Left hindlimb (tissue), 1 donor: ENCODE results near the gene MMD.
"Not testable (repeated sequence)": the region's sequence is repeated elsewhere in the genome, so short reads cannot be mapped to it uniquely, and the experiment has no call there.

ENCODE experiments used
- DNase-seq: peaks from one replicate; pipeline ENCODE4 v3.0.0-alpha.2; 2018

The MMD gene

GRCh38 chr17:55390364-55390977 lies 31.2 kb downstream of the MMD start:
- DNase-seq: no peak

GRCh38 chr17:55389715-55390114 lies 31.9 kb downstream of the MMD start:
- not testable (repeated sequence) for DNase-seq

GRCh38 chr17:55388842-55389241 lies 32.8 kb downstream of the MMD start:
- DNase-seq: no peak

- DNase-seq: no peak
Observed at GRCh38 chr17:55386796-55387332, 34.8 kb downstream of the MMD start.

GRCh38 chr17:55384643-55385232 lies 36.9 kb downstream of the MMD start:
- no peak for DNase-seq

GRCh38 chr17:55383771-55384642 lies 37.6 kb downstream of the MMD start:
- no peak for DNase-seq

GRCh38 chr17:55381017-55381770 lies 40.4 kb downstream of the MMD start:
- DNase-seq: no peak

- DNase-seq: no peak
Observed at GRCh38 chr17:55377671-55378275, 43.9 kb downstream of the MMD start.

- no peak for DNase-seq
Observed at GRCh38 chr17:55368706-55369105, 52.9 kb downstream of the MMD start.

- DNase-seq: no peak
Observed at GRCh38 chr17:55366020-55366481, 55.6 kb downstream of the MMD start.

- DNase-seq: no peak
Observed at GRCh38 chr17:55363033-55363432, 58.6 kb downstream of the MMD start.

GRCh38 chr17:55360971-55361370 lies 60.7 kb downstream of the MMD start:
- DNase-seq: no peak

GRCh38 chr17:55356434-55357328 lies 65.0 kb downstream of the MMD start:
- DNase-seq: no peak

GRCh38 chr17:55354941-55355340 lies 66.7 kb downstream of the MMD start:
- DNase-seq: no peak

GRCh38 chr17:55354010-55354409 lies 67.6 kb downstream of the MMD start:
- DNase-seq: no peak

- DNase-seq: no peak
Observed at GRCh38 chr17:55351226-55351625, 70.4 kb downstream of the MMD start.

GRCh38 chr17:55350825-55351205 lies 70.8 kb downstream of the MMD start:
- DNase-seq: no peak

GRCh38 chr17:55348749-55349354 lies 72.8 kb downstream of the MMD start:
- DNase-seq: peak; percentile 56

- no peak for DNase-seq
Observed at GRCh38 chr17:55347341-55347740, 74.3 kb downstream of the MMD start.

- no peak for DNase-seq
Observed at GRCh38 chr17:55346658-55347057, 75.0 kb downstream of the MMD start.

- DNase-seq: no peak
Observed at GRCh38 chr17:55345132-55345531, 76.5 kb downstream of the MMD start.
